ENCODE measurements around the gene PLEKHA4.
A peak's percentile ranks its signal among the peaks of the same experiment; 100 is the strongest.
"Not testable (repeated sequence)": the region's sequence is repeated elsewhere in the genome, so short reads cannot be mapped to it uniquely, and the experiment has no call there.

Gene PLEKHA4

DNA sequence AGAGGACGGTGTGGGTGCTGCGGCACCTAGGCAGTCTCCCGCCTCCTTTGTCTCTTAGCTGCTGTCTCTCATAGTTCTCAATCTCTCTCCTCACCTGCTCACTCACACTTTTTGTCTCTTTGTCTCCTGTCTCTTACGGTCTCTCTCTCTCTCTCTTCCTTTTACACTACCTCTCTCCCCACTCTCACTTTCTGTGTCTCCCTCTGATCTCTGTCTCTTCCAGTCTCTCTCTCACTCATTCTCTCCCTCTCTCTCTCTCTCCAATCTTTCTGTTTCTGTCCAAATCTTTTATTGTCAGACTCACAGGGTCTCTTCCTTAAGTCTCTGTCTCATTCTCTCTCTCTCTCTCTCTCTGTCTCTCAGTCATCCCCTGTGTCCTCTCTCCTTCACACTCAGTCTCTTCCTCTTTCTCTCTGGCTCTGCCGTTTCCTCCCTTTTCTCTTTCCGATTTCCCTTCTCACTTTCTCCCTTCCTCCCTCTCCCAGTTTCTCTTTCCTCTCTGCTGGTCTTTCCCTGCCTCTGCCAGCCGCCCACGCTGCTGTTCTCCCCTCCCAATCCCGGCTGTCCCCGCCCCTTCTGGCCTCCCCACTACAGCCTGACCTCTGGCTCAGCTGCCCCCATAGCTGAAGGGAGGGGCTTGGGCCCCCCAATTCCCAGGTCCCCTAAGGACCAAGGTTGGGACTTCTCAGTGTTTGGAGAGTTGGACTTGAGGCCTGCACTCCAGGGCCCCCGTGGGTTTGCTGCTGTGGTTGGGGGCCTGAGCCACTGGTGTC lies at the start of gene PLEKHA4:
TSS of gene PLEKHA4 (minus strand) at position 504 of the 773 bp plus-strand sequence. CDS start 997 bp downstream, outside the sequence.
- no peak for DNase-seq

- no peak for DNase-seq
These were observed 49.7 kb upstream of the PLEKHA4 start for GRCh38 chr19:48918071-48918470.

DNA sequence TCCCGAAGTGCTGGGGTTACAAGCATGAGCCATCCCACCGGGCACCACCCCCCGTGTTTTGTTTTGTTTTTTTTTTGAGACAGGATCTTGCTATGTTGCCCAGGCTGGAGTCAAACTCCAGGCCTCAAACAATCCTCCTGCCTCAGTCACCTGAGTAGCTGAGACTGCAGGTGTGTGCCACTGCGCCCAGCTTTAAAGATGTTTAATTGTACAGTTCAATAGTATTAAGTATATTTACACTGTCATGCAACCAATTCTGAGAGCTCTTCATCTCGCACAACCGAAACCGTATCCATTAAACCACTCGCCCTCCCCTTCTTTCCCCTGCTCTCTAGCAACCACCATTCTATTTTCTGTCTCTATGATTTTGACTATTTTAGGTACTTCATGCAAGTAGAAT lies 47.3 kb upstream of the PLEKHA4 start:
- DNase-seq = no peak

DNA sequence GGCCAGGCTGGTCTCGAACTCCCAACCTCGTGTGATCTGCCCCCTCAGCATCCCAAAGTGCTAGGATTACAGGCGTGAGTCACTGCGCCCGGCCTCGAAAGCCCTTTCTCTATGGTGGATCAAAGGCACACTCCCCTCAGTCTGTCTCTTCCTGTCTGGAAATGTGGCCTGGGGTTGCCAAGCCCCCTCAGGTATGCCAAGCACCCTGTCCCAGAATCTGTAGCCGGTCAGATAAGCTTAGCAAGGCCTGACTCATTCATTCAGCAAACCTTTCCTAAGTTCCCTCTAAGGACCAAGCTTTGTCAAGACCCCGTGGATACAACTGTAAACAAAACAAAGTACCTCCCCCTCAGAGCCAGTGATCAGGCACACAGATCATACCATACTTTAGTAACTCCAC lies 45.8 kb upstream of the PLEKHA4 start:
- DNase-seq = no peak

DNA sequence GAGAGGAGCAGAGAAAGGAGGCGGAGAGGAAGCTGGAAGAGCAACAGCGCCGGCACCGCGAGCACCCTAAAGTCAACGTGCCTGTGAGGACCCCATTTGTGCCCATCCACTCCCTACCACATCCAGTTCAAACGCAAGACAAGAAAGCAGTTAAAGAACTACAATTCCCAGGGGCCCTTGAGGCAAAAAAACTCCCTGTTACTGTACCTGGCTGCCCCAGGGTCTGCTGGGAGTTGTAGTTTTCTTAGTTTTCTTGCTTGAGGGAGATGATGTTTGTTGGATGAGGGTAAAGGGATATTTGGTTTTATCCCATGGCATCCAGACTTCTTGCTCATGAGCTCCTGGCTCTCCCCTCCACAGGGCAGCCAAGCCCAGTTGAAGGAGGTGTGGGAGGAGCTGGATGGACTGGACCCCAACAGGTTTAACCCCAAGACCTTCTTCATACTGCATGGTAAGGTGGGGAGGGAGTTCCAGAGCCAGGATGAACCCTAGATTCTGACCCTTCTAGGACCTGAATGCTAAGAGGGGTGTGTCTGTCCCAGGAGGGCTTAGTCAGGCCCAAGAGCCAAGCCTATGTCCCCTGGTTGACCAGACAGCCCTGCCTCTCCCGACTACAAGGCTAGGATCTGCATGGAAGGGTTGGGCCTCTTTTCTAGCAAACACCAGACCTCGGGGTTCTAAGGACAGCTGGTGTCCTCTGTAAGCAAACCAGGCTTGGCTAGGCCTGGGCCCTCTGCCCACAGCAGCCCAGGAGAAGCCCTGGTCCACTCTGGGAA lies 44.9 kb upstream of the PLEKHA4 start:
- peak in 1 of 2 donors; percentile 43 for DNase-seq

DNA sequence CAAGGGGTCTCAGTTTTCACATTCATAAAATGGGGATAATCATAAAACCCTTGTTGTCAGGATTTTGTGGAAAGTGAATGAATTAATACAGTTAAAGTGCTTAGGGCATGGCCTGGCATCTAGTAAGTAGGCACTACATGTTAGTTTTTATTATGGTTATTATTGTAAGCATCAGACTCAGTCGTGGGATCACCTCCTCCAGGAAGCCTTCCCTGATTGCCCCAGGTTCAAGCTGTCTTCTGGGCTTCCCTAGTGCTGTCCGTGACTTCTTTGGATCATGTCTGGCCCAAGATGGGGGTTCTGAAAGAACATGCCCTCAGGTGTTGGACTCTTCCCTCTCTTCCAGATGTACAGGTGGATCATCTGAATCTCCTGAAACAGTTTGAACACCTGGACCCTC lies 42.4 kb upstream of the PLEKHA4 start:
- no peak for DNase-seq

- DNase-seq = not testable (repeated sequence)
These were observed 41.1 kb upstream of the PLEKHA4 start for GRCh38 chr19:48909424-48910077.

- peak in 1 of 2 donors; percentile 27 for DNase-seq
These were observed 39.3 kb upstream of the PLEKHA4 start for GRCh38 chr19:48907671-48908070.

DNA sequence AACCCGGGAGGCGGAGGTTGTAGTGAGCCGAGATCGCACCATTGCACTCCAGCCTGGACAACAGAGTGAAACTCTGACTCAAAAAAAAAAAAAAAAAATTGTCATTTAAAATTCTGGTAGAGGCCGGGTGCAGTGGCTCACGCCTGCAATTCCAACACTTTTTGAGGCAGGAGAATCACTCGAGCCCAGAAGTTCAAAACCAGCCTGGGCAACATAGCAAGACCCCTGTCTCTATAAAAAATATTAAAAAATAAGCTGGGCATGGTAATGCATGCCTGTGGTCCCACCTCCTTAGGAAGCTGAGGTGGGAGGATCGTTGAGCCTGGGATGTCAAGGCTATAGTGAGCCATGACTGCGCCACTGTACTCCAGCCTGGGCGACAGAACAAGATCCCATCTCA lies 37.9 kb upstream of the PLEKHA4 start:
- DNase-seq = no peak

- DNase-seq = no peak
These were observed 37.2 kb upstream of the PLEKHA4 start for GRCh38 chr19:48905664-48906063.

- DNase-seq = not testable (repeated sequence)
These were observed 35.4 kb upstream of the PLEKHA4 start for GRCh38 chr19:48903788-48904187.

GRCh38 chr19:48902291-48902690 lies 33.9 kb upstream of the PLEKHA4 start:
- not testable (repeated sequence) for DNase-seq

DNA sequence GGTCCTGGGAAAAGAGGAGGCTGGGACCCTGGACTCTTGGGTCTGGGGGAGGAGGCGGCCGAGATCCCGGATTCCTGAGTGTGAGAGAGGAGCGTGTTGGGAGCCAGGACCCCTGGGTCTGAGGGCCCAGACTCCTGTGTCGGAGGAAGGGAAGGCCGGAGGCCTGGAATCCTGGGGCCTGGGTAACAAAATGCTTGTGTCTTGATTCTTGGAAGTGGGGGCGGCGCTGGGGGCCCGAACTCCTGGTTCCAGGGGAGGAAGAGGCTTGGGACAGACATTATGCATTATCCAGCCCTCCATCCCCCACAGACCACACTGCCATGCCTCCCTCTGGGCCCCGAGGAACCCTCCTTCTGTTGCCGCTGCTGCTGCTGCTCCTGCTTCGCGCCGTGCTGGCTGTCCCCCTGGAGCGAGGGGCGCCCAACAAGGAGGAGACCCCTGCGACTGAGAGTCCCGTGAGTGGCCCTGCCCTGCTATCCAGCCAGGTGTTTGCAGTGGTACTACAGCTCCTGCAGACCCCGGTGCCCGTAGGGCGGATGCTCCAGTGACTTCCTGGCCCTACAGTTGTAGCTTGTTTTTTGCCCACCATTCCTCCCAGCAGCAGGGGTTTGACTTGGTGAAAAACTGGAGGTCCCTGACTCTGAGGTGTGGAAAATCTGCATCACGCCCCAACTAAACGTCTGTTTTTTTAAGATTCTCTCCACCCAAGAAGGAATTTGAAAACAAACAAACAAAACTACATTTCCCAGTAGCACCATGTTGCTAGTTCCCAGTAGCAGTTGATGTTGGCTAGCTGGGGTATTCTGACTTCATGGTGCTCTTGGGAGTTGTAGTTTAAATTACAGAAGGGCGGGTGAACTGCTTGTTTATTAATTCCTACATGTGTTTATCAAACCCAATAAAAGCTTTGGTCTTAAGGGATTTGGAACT lies 32.3 kb upstream of the PLEKHA4 start:
- peak in 1 of 2 donors; percentile 61 for DNase-seq

DNA sequence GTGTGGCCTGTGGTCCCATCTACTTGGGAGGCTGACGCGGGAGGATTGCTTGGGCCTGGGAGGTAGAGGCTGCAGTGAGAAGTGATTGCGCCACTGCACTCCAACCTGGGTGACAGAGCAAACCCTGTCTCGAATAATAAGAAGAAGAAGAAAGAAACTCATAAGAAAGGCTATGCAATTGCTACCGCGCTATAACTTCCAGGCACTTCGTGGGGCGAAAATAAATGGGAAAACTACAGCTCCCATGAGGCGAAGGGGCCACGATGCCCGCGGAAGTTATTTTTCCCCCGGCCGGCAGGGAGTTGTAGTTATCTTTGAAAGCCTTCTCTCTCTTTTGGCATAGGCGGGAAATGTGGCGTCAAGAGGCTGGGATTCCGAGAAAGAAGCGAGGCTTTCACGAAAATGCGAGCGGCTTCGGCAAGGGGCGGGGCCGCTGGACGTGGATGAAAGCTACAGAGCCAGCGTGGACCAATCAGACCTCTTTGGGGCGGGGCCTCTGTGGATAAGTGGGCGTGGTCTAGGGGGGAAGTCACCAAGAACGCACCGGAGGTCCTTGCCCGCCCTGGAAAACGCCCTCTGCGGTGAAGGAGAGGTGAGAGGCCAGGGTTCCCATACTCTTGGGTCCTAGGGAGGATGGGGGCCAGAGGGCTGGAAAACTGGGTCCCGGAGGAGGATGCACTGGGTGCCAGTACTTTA lies 31.5 kb upstream of the PLEKHA4 start, which contains the start of gene NUCB1:
TSS of gene NUCB1 (plus strand) at position 532 of the 696 bp plus-strand sequence. CDS start 485 bp downstream, outside the sequence.
- peak; percentile 99 to 100 for DNase-seq

DNA sequence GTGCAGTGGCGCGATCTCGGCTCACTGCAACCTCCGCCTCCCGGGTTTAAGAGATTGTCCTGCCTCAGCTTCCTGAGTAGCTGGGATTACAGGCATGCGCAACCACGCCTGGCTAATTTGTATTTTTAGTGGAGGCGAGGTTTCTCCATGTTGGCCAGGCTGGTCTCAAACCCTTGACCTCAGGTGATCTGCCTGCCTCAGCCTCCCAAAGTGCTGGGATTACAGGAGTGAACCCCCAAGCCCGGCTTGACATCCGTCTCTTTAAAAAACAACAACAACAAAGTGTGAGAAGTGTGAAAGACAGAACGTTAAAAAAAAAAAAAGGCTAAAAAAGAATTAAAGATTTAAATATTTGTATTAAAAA lies 31.0 kb upstream of the PLEKHA4 start:
- DNase-seq = not testable (repeated sequence)

GRCh38 chr19:48897181-48897580 lies 28.8 kb upstream of the PLEKHA4 start:
- no peak for DNase-seq

GRCh38 chr19:48896191-48896720 lies 27.8 kb upstream of the PLEKHA4 start:
- peak; percentile 60 to 64 for DNase-seq

DNA sequence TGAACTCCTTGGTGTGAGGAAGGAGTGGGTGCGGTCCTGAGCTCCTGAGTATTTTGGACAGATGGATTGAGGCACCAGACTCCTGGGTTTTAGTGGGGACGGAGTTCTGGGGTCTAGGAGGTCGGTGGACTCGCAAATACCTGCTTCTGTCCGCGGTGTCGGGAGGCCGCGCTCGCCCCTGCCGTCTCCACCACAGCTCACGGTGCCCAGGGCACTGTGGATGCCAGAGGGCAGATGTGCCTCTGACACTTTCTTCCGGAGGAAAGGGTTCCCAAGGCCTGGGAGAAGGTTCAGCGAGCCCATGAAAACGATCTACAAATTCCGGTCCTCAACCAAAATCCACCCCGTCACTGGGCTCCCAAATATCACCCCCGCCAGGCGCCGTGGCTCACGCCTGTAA lies 26.8 kb upstream of the PLEKHA4 start:
- DNase-seq = no peak

DNA sequence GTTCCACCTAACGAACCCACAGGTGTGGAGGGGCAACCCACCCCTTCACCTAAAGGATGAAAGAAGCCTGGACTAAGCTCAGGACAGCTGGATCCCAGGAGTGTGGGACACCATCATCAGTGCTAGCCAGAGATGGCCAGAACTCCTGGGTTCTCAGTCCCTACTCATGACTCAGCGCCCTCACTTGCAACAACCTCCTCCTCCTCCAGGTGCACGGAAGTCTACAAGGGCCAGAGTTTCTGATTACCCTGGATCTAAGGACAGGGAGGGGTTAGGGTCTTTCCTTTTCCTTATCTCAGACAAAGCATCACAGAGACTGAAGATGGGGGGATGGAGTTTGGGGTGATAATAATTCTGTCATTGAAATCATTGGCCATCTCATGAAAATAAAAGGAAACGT lies 22.1 kb upstream of the PLEKHA4 start:
- no peak for DNase-seq

DNA sequence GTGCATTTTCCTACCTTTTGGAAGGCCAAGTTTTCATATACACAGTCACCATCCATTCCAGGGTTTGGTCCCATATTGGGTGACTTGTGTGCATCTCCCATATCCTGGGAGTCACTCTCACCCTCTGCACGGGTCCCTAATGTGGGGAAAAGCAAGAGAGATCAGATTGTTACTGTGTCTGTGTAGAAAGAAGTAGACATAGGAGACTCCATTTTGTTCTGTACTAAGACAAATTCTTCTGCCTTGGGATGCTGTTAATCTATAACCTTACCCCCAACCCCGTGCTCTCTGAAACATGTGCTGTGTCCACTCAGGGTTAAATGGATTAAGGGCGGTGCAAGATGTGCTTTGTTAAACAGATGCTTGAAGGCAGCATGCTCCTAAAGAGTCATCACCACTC lies 21.1 kb upstream of the PLEKHA4 start:
- not testable (repeated sequence) for DNase-seq

DNA sequence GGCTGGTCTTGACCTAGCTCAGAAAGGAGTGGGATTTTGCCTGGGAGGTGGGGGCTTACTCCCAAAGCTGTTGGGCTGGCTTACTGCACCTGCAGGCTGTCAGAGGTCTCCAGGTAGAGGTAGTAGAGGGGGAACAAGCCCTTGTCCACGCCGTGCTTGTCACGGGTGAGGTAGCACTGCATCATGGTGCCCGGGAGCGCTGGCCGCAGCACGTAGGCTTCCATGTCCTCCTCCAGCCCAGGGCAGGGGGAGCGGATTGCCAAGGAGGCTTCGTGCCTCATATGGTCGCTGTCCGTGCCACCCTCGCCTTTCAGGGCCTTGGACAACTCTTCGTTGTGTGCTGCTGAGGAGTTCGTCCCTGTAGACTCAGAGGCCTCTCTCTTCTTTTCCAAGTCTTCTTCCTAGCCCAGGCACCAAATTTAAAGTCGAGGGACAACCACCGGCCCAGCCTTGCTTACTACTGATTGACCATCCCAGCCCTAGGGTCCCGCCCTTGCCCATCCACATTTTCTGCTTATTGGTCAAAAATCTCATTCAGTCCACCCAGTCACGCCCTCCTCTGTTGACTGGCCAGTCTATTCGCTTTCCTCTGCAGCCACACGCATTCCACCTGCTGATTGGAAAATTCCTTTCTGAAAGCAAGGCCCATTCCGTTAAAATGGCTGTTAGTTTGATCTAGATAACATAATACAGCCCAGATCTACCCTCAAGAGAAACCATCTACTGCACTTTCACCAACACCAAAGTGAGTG lies 19.6 kb upstream of the PLEKHA4 start:
- no peak for DNase-seq
